HepG2 (cell line): Measurements from ENCODE around the gene UBE2M. TPM values are rescaled to one million over a fixed set of nuclear protein-coding genes. Genes with fewer than 3 reads are reported as not detected.

Experiments
- ATM ChIP-seq: fragments of 450-650 bp; IDR thresholded peaks from 2 replicates; pipeline ENCODE4 v1.7.1; 2017; ENCODE audit warnings: mild to moderate bottlenecking, borderline replicate concordance
- IRF2 ChIP-seq: IDR thresholded peaks from 2 replicates; pipeline ENCODE4 v1.6.1; 2018; ENCODE audit warnings: missing genetic modification reagents, missing compliant biosample characterization
- KDM5B ChIP-seq: sonication (generic); formaldehyde crosslinking; IDR thresholded peaks from 2 replicates; pipeline ENCODE4 v1.4.0; 2020; ENCODE audit warnings: missing genetic modification reagents, mild to moderate bottlenecking, borderline replicate concordance
- MAFF ChIP-seq: IDR thresholded peaks from 2 replicates; pipeline ENCODE4 v1.6.1; 2011; ENCODE audit warnings: low read depth, low read length, improper control_type of control experiment
- MIXL1 ChIP-seq: IDR thresholded peaks from 2 replicates; pipeline ENCODE4 v1.6.1; 2016
- MTA1 ChIP-seq: sonication (generic); formaldehyde crosslinking; IDR thresholded peaks from 2 replicates; pipeline ENCODE4 v1.4.0; 2020; ENCODE audit warnings: missing genetic modification reagents, mild to moderate bottlenecking, borderline replicate concordance
- NAIF1 ChIP-seq: sonication (generic); formaldehyde crosslinking; IDR thresholded peaks from 2 replicates; pipeline ENCODE4 v1.5.0; 2020; ENCODE audit warnings: mild to moderate bottlenecking, missing genetic modification reagents, borderline replicate concordance
- NFIB ChIP-seq: sonication (generic); formaldehyde crosslinking; IDR thresholded peaks from 2 replicates; pipeline ENCODE4 v1.9.0; 2021; ENCODE audit warnings: missing genetic modification reagents, mild to moderate bottlenecking, borderline replicate concordance
- ZNF572 ChIP-seq: sonication (generic); formaldehyde crosslinking; IDR thresholded peaks from 2 replicates; pipeline ENCODE4 v1.5.1; 2020; ENCODE audit warnings: mild to moderate bottlenecking, missing genetic modification reagents
- ZNF619 ChIP-seq: sonication (generic); formaldehyde crosslinking; IDR thresholded peaks from 2 replicates; pipeline ENCODE4 v1.4.0; 2020; ENCODE audit warnings: mild to moderate bottlenecking, missing genetic modification reagents
- ZNF75D ChIP-seq: sonication (generic); formaldehyde crosslinking; IDR thresholded peaks from 2 replicates; pipeline ENCODE4 v1.8.1; 2023; ENCODE audit warnings: missing genetic modification reagents, mild to moderate bottlenecking, borderline replicate concordance
- polyA plus RNA-seq, 8 experiments: library from polyadenylated mRNA; depleted of rRNA in 3 of 8; stranded (reverse) in 7 of 8; unstranded in 1 of 8; fragments of >200 nt; fragmentation: Illumina TruSeq in 4 of 8; extraction: Trizol in 4 of 8; gene quantifications; 2 replicates each; pipeline versions ENCODE4 v1.2.1 to v1.2.3, GENCODE V29; 2011 to 2016; ENCODE audit warnings: low read depth in 4 of 8, missing spikeins in 1 of 8, mixed read lengths in 1 of 8; ENCODE audit not compliant: insufficient read depth in 1 of 8
- total RNA-seq, 5 experiments: library from RNA; depleted of rRNA; stranded (reverse); fragments of >200 nt; fragmentation: Illumina TruSeq; extraction: Trizol; gene quantifications; 2 replicates each; pipeline ENCODE4 v1.2.3, GENCODE V29; 2016; ENCODE audit warnings: low read depth in 1 of 5
- TF ChIP-seq, protein P1 (sequence below), 2 experiments: sonication (generic) in 1 of 2; formaldehyde crosslinking in 1 of 2; IDR thresholded peaks; 2 replicates each; pipeline versions ENCODE4 v1.4.0 to v1.6.1; 2016 to 2020; ENCODE audit warnings: borderline replicate concordance in 1 of 2, low read depth in 1 of 2, mild to moderate bottlenecking in 1 of 2, missing genetic modification reagents in 1 of 2
- TF ChIP-seq, protein P2 (sequence below): sonication (generic); formaldehyde crosslinking; IDR thresholded peaks from 2 replicates; pipeline ENCODE4 v1.4.0; 2020; ENCODE audit warnings: mild to moderate bottlenecking, low read depth, missing genetic modification reagents
- TF ChIP-seq, protein P3 (sequence below): IDR thresholded peaks from 2 replicates; pipeline ENCODE4 v1.6.1; 2016; ENCODE audit warnings: missing genetic modification reagents, missing compliant biosample characterization
- TF ChIP-seq, protein P4 (sequence below): sonication (generic); formaldehyde crosslinking; IDR thresholded peaks from 2 replicates; pipeline ENCODE4 v1.8.0; 2022; ENCODE audit warnings: low read depth, missing genetic modification reagents
- TF ChIP-seq, protein P5 (sequence below): sonication (generic); formaldehyde crosslinking; IDR thresholded peaks from 2 replicates; pipeline ENCODE4 v1.4.0; 2020; ENCODE audit warnings: missing genetic modification reagents
- TF ChIP-seq, protein P6 (sequence below): sonication (generic); formaldehyde crosslinking; IDR thresholded peaks from 2 replicates; pipeline ENCODE4 v1.4.0; 2020; ENCODE audit warnings: missing genetic modification reagents, borderline replicate concordance

Gene UBE2M
- total and polyA plus RNA-seq, 2 of the 13 experiments (the other 11 are each of a cell fraction or from before 2014, with no cell fraction given), result 36.2 to 50.3 TPM

DNA sequence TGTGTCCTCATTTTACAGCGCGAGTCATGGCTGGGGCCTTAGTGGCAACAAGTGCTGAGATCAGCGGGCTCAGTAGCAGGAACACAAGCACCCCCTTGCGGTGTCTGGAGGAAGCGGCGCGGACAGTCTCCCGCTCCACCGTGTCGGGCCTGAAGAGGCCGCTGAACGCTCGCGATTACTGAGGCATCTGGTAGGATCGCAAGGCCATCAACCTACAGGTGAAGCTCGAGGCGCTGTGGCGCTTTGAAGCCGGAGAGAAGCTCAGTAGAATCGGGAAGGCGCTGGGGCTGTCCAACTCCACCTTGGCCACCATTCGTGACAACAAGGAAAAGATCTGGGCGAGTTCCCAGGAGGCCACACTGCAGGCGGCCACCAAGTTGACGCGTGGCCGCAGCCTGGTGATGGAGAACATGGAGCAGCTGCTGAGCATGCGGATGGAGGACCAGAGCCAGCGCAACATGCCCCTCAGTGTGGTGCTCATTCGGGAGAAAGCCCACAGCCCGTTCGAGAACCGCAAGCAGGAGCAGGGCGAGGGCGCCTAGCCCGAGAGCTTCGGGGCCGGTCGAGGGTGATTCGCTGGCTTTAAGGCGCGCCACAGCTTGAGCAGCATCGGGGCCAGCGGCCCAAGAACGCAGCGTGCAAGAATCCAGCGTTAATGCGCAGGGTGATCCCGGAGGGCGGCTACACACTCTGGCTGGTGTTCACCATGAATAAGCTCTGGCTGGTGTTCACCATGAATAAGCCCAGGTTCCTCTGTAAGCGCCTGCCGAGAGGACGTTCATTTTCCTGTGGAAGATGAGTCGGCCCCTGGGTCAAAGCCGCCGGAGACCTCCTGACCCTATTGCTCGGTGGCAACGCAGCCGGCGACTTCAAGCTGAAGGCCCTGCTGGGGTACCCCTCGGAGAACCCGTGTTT, 23.1 kb upstream of the UBE2M start (continued):
- TF ChIP-seq, protein P1, sequence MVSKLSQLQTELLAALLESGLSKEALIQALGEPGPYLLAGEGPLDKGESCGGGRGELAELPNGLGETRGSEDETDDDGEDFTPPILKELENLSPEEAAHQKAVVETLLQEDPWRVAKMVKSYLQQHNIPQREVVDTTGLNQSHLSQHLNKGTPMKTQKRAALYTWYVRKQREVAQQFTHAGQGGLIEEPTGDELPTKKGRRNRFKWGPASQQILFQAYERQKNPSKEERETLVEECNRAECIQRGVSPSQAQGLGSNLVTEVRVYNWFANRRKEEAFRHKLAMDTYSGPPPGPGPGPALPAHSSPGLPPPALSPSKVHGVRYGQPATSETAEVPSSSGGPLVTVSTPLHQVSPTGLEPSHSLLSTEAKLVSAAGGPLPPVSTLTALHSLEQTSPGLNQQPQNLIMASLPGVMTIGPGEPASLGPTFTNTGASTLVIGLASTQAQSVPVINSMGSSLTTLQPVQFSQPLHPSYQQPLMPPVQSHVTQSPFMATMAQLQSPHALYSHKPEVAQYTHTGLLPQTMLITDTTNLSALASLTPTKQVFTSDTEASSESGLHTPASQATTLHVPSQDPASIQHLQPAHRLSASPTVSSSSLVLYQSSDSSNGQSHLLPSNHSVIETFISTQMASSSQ (IDR thresholded peaks at IDR 0.05; ENCODE audit: low read depth), result no peak
- TF ChIP-seq, protein P1 (CRISPR knock-in tag; IDR thresholded peaks at IDR 0.05; ENCODE audit: borderline replicate concordance), result no peak
- TF ChIP-seq MAFF (peak; percentile 52; the same call in 1 of the 2 replicates), NFIB (no peak), ZNF619 (no peak), KDM5B (CRISPR knock-in tag) (no peak), ATM (no peak), MIXL1 (CRISPR knock-in tag) (no peak), ZNF75D (no peak), ZNF572 (CRISPR knock-in tag) (no peak), IRF2 (CRISPR knock-in tag) (no peak), NAIF1 (CRISPR knock-in tag) (no peak), MTA1 (no peak)
- TF ChIP-seq, protein P2, sequence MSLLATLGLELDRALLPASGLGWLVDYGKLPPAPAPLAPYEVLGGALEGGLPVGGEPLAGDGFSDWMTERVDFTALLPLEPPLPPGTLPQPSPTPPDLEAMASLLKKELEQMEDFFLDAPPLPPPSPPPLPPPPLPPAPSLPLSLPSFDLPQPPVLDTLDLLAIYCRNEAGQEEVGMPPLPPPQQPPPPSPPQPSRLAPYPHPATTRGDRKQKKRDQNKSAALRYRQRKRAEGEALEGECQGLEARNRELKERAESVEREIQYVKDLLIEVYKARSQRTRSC (CRISPR knock-in tag), result no peak
- TF ChIP-seq, protein P3, sequence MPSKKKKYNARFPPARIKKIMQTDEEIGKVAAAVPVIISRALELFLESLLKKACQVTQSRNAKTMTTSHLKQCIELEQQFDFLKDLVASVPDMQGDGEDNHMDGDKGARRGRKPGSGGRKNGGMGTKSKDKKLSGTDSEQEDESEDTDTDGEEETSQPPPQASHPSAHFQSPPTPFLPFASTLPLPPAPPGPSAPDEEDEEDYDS (CRISPR knock-in tag), result no peak
- TF ChIP-seq, protein P4, sequence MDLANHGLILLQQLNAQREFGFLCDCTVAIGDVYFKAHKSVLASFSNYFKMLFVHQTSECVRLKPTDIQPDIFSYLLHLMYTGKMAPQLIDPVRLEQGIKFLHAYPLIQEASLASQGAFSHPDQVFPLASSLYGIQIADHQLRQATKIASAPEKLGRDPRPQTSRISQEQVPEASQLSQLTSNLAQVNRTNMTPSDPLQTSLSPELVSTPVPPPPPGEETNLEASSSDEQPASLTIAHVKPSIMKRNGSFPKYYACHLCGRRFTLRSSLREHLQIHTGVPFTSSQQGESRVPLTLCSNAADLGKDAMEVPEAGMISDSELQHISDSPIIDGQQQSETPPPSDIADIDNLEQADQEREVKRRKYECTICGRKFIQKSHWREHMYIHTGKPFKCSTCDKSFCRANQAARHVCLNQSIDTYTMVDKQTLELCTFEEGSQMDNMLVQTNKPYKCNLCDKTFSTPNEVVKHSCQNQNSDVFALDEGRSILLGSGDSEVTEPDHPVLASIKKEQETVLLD, result no peak
- TF ChIP-seq, protein P5, sequence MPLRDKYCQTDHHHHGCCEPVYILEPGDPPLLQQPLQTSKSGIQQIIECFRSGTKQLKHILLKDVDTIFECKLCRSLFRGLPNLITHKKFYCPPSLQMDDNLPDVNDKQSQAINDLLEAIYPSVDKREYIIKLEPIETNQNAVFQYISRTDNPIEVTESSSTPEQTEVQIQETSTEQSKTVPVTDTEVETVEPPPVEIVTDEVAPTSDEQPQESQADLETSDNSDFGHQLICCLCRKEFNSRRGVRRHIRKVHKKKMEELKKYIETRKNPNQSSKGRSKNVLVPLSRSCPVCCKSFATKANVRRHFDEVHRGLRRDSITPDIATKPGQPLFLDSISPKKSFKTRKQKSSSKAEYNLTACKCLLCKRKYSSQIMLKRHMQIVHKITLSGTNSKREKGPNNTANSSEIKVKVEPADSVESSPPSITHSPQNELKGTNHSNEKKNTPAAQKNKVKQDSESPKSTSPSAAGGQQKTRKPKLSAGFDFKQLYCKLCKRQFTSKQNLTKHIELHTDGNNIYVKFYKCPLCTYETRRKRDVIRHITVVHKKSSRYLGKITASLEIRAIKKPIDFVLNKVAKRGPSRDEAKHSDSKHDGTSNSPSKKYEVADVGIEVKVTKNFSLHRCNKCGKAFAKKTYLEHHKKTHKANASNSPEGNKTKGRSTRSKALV (CRISPR knock-in tag), result no peak
- TF ChIP-seq, protein P6, sequence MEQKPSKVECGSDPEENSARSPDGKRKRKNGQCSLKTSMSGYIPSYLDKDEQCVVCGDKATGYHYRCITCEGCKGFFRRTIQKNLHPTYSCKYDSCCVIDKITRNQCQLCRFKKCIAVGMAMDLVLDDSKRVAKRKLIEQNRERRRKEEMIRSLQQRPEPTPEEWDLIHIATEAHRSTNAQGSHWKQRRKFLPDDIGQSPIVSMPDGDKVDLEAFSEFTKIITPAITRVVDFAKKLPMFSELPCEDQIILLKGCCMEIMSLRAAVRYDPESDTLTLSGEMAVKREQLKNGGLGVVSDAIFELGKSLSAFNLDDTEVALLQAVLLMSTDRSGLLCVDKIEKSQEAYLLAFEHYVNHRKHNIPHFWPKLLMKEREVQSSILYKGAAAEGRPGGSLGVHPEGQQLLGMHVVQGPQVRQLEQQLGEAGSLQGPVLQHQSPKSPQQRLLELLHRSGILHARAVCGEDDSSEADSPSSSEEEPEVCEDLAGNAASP (CRISPR knock-in tag), result no peak
